ENCODE results near the gene FKBP4. TPM values are rescaled to one million over a fixed set of nuclear protein-coding genes. Genes with fewer than 3 reads are reported as not detected.

FKBP4 gene
- total RNA-seq, 2 experiments from 2014 or later: 139 TPM

- no peaks in the 10 kb centered on the region for H3K27me3 Mint-ChIP-seq (ENCODE audit: low read depth)
- CTCF ChIA-PET: interaction anchor here (0.6 to 2.0 kb wide), 3 partner anchors 11 to 100 kb away, joined by 3 to 5 read pairs (median 4); no protein-coding TSS in a partner anchor
- DNase-seq: no peak
- no peak overlapping the region for H3K27ac Mint-ChIP-seq
- H3K4me3 Mint-ChIP-seq: no peak overlapping the region
- H3K36me3 Mint-ChIP-seq (ENCODE audit: low read depth): peaks cover 24% of the 10 kb centered on the region
- H3K9me3 Mint-ChIP-seq: no peaks in the 10 kb centered on the region
- no peaks in the 10 kb centered on the region for H3K4me1 Mint-ChIP-seq (ENCODE audit: low read depth)
- intact Hi-C loops (cut with micrococcal nuclease): no loop called here
These were observed 30.4 kb downstream of the FKBP4 start for GRCh38 chr12:2825132-2825531.

GRCh38 chr12:2826036-2826435, 31.3 kb downstream of the FKBP4 start:
- Mint-ChIP-seq H3K27me3 (ENCODE audit: low read depth) (no peaks in the 10 kb centered on the region), H3K4me3 (no peak overlapping the region), H3K9me3 (no peaks in the 10 kb centered on the region), H3K36me3 (ENCODE audit: low read depth) (peaks cover 23% of the 10 kb centered on the region), H3K4me1 (ENCODE audit: low read depth) (no peaks in the 10 kb centered on the region), H3K27ac (no peak overlapping the region)
- DNase-seq: no peak
- intact Hi-C loops (cut with micrococcal nuclease): no loop called here
- CTCF ChIA-PET: interaction anchor here (0.8 to 2.0 kb wide), 2 partner anchors 9 to 12 kb away, joined by 3 to 5 read pairs; no protein-coding TSS in a partner anchor

GRCh38 chr12:2826721-2827515, 32.1 kb downstream of the FKBP4 start:
- CTCF ChIA-PET: interaction anchor here (0.8 kb wide), 1 partner anchor 10 kb away, joined by 3 read pairs; no protein-coding TSS in a partner anchor
- DNase-seq: no peak
- Mint-ChIP-seq H3K4me3 (no peak overlapping the region), H3K27ac (no peak overlapping the region), H3K36me3 (ENCODE audit: low read depth) (peaks cover 22% of the 10 kb centered on the region), H3K27me3 (ENCODE audit: low read depth) (no peaks in the 10 kb centered on the region), H3K4me1 (ENCODE audit: low read depth) (no peaks in the 10 kb centered on the region), H3K9me3 (no peaks in the 10 kb centered on the region)
- intact Hi-C loops (cut with micrococcal nuclease): no loop called here

- H3K4me3 Mint-ChIP-seq: no peak overlapping the region
- H3K27ac Mint-ChIP-seq: no peak overlapping the region
- H3K9me3 Mint-ChIP-seq: no peaks in the 10 kb centered on the region
- H3K4me1 Mint-ChIP-seq (ENCODE audit: low read depth): no peaks in the 10 kb centered on the region
- intact Hi-C loops (cut with micrococcal nuclease): no loop called here
- DNase-seq: no peak
- no peaks in the 10 kb centered on the region for H3K27me3 Mint-ChIP-seq (ENCODE audit: low read depth)
- CTCF ChIA-PET: no interaction called here
- peaks cover 13% of the 10 kb centered on the region for H3K36me3 Mint-ChIP-seq (ENCODE audit: low read depth)
These were observed 34.5 kb downstream of the FKBP4 start for GRCh38 chr12:2829275-2829674.

GRCh38 chr12:2832550-2833127, 37.9 kb downstream of the FKBP4 start:
- Mint-ChIP-seq H3K4me1 (ENCODE audit: low read depth) (peaks cover 9% of the 10 kb centered on the region), H3K27ac (peak overlapping the region; percentile 7), H3K27me3 (ENCODE audit: low read depth) (no peaks in the 10 kb centered on the region), H3K9me3 (no peaks in the 10 kb centered on the region), H3K36me3 (ENCODE audit: low read depth) (peaks cover 8% of the 10 kb centered on the region), H3K4me3 (no peak overlapping the region)
- CTCF ChIA-PET: interaction anchor here (1.0 kb wide), 1 partner anchor 13 kb away, joined by 3 read pairs; no protein-coding TSS in a partner anchor
- DNase-seq: no peak
- intact Hi-C loops (cut with micrococcal nuclease): no loop called here

GRCh38 chr12:2833327-2833726, 38.6 kb downstream of the FKBP4 start:
- no peak for DNase-seq
- no peak overlapping the region for H3K4me3 Mint-ChIP-seq
- H3K36me3 Mint-ChIP-seq (ENCODE audit: low read depth): peaks cover 7% of the 10 kb centered on the region
- no peaks in the 10 kb centered on the region for H3K9me3 Mint-ChIP-seq
- intact Hi-C loops (cut with micrococcal nuclease): no loop called here
- no peak overlapping the region for H3K27ac Mint-ChIP-seq
- CTCF ChIA-PET: interaction anchor here (0.6 kb wide), 1 partner anchor 110 kb away, joined by 3 read pairs; no protein-coding TSS in a partner anchor
- H3K4me1 Mint-ChIP-seq (ENCODE audit: low read depth): peaks cover 9% of the 10 kb centered on the region
- H3K27me3 Mint-ChIP-seq (ENCODE audit: low read depth): no peaks in the 10 kb centered on the region

- intact Hi-C loops (cut with micrococcal nuclease): no loop called here
- Mint-ChIP-seq H3K4me3 (no peak overlapping the region), H3K36me3 (ENCODE audit: low read depth) (peaks cover 7% of the 10 kb centered on the region), H3K4me1 (ENCODE audit: low read depth) (peaks cover 9% of the 10 kb centered on the region), H3K27me3 (ENCODE audit: low read depth) (no peaks in the 10 kb centered on the region), H3K9me3 (no peaks in the 10 kb centered on the region), H3K27ac (no peak overlapping the region)
- CTCF ChIA-PET: interaction anchor here (0.6 kb wide), 1 partner anchor 110 kb away, joined by 3 read pairs; no protein-coding TSS in a partner anchor
- no peak for DNase-seq
These were observed 39.0 kb downstream of the FKBP4 start for GRCh38 chr12:2833810-2834209.

- CTCF ChIA-PET: no interaction called here
- H3K4me3 Mint-ChIP-seq: no peak within 1 kb of the TSS
- H3K27ac Mint-ChIP-seq: no peak within 1 kb of the TSS
- intact Hi-C loops (cut with micrococcal nuclease): no loop called here
- H3K4me1 Mint-ChIP-seq (ENCODE audit: low read depth): peaks cover 9% of the 10 kb centered on the region
- DNase-seq: no peak
- no peaks in the 10 kb centered on the region for H3K9me3 Mint-ChIP-seq
- peaks cover 14% of the 10 kb centered on the region for H3K36me3 Mint-ChIP-seq (ENCODE audit: low read depth)
- no peaks in the 10 kb centered on the region for H3K27me3 Mint-ChIP-seq (ENCODE audit: low read depth)
These were observed 40.1 kb downstream of the FKBP4 start, which contains the start of gene NRIP2 for GRCh38 chr12:2834581-2835491. Gene NRIP2, minus strand, starts transcription at chr12:2835035. Its CDS starts 52 bp downstream, at chr12:2834983.

- intact Hi-C loops (cut with micrococcal nuclease): no loop called here
- Mint-ChIP-seq H3K36me3 (ENCODE audit: low read depth) (peaks cover 15% of the 10 kb centered on the region), H3K27me3 (ENCODE audit: low read depth) (no peaks in the 10 kb centered on the region), H3K4me1 (ENCODE audit: low read depth) (peaks cover 9% of the 10 kb centered on the region), H3K9me3 (no peaks in the 10 kb centered on the region), H3K27ac (no peak overlapping the region), H3K4me3 (no peak overlapping the region)
- no peak for DNase-seq
- CTCF ChIA-PET: interaction anchor here (1.0 kb wide), 1 partner anchor 100 kb away, joined by 3 read pairs; no protein-coding TSS in a partner anchor
These were observed 41.1 kb downstream of the FKBP4 start for GRCh38 chr12:2835691-2836403.

GRCh38 chr12:2836574-2836973, 41.8 kb downstream of the FKBP4 start:
- Mint-ChIP-seq H3K36me3 (ENCODE audit: low read depth) (peaks cover 15% of the 10 kb centered on the region), H3K27ac (no peak overlapping the region), H3K4me1 (ENCODE audit: low read depth) (peaks cover 9% of the 10 kb centered on the region), H3K9me3 (no peaks in the 10 kb centered on the region), H3K4me3 (no peak overlapping the region), H3K27me3 (ENCODE audit: low read depth) (no peaks in the 10 kb centered on the region)
- CTCF ChIA-PET: interaction anchor here (1.0 kb wide), 2 partner anchors 9 to 100 kb away, joined by 3 read pairs; no protein-coding TSS in a partner anchor
- intact Hi-C loops (cut with micrococcal nuclease): no loop called here
- DNase-seq: no peak

GRCh38 chr12:2841056-2841650, 46.4 kb downstream of the FKBP4 start:
- H3K36me3 Mint-ChIP-seq (ENCODE audit: low read depth): peaks cover 24% of the 10 kb centered on the region
- no peak overlapping the region for H3K27ac Mint-ChIP-seq
- intact Hi-C loops (cut with micrococcal nuclease): no loop called here

More at GRCh38 chr12:2841056-2841650, 46.4 kb downstream of the FKBP4 start:
- no peaks in the 10 kb centered on the region for H3K4me1 Mint-ChIP-seq (ENCODE audit: low read depth)
- H3K27me3 Mint-ChIP-seq (ENCODE audit: low read depth): no peaks in the 10 kb centered on the region
- CTCF ChIA-PET: no interaction called here
- no peak overlapping the region for H3K4me3 Mint-ChIP-seq
- H3K9me3 Mint-ChIP-seq: no peaks in the 10 kb centered on the region
- DNase-seq: no peak

Data from activated naive CD4-positive, alpha-beta T cell treated with anti-CD3 and anti-CD28 coated beads for 36 hours (primary cell).